ENCODE results near the gene ERI2. TPM values are rescaled to one million over a fixed set of nuclear protein-coding genes. Genes with fewer than 3 reads are reported as not detected.

Gene ERI2
- total RNA-seq, 1 experiment from 2014 or later: 13.2 TPM

DNA sequence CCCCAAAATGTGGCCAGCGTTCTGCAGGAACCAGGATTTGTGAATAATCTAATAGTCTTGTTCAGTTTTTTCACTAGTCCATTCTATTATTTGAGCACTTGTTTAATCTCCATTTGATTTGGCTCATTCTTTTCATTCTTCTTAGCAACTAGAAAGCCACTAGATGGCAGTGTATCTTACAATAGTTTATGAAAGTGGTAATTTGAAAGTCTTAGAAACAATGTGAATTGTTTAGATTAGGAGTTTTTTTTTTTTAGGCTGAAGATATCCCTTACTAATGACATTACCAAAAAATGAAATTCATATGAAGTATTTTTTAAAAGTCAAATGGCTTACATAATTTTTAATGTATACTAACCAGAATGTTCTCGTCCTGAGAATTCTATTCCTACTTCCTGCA lies 6.7 kb downstream of the ERI2 start:
- Histone ChIP-seq H3K36me3 (ENCODE audit: low read depth, low read length) (peaks cover 19% of the 10 kb centered on the region), H2AFZ (ENCODE audit: low read length) (no peak overlapping the region), H3K9me3 (ENCODE audit: low read length) (no peaks in the 10 kb centered on the region), H3K27ac (ENCODE audit: low read length) (no peak overlapping the region), H3K79me2 (ENCODE audit: low read length) (0 out of 2 replicates have a peak, but pooled peaks cover 3% of the 10 kb centered on the region), H3K4me1 (ENCODE audit: insufficient read depth, low read length) (peaks cover 11% of the 10 kb centered on the region), H3F3A (ENCODE audit: low read length, unreplicated experiment) (no peaks in the 10 kb centered on the region), H3K4me3 (ENCODE audit: low read length) (no peak overlapping the region), H3K9ac (ENCODE audit: low read length) (no peak overlapping the region), H3K9me2 (replicated peaks; ENCODE audit: low read length) (no peaks in the 10 kb centered on the region), H4K20me1 (ENCODE audit: low read length) (no peaks in the 10 kb centered on the region), H3K4me2 (ENCODE audit: low read length) (no peak overlapping the region), H3K27me3 (ENCODE audit: low read length) (no peaks in the 10 kb centered on the region)
- no TSS peak for BruUV-seq (replicated peaks)
- TF ChIP-seq EZH2phosphoT487 (IDR thresholded peaks at IDR 0.05; ENCODE audit: borderline replicate concordance, low read length) (no peak), CTCF (conservative IDR thresholded peaks at IDR 0.05; ENCODE audit: low read depth, low read length) (peak; percentile 58), EZH2 (IDR thresholded peaks at IDR 0.05; ENCODE audit: low read length, unreplicated experiment) (no peak)
- ChIA-PET POLR2A (ENCODE audit: unreplicated experiment) (no interaction called here), CTCF (no interaction called here)
- peak; percentile 13 for DNase-seq
- no peak for ATAC-seq
- intact Hi-C loops (cut with micrococcal nuclease): no loop called here

DNA sequence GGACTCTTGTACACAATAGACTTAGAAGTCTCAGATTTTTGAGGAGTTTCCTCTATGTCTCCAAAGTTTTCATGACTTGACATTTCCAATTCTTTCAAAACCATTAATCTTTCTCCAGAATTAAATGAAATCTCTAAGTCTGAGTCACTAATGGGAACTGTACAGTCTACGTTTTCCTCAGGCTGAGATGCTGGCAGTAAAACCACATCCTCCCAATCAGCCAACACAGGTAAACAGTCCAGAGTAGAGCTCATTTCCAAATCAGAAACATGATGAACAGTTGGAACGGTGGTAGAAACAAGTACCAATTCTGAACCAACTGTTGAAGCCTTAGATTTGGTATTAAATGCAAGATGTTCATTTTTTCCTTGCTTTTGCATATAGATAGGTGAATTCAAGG lies 7.9 kb downstream of the ERI2 start:
- Histone ChIP-seq H3K4me3 (ENCODE audit: low read length) (no peak overlapping the region), H3K9ac (ENCODE audit: low read length) (no peak overlapping the region), H3K79me2 (ENCODE audit: low read length) (0 out of 2 replicates have a peak, but pooled peaks cover 3% of the 10 kb centered on the region), H2AFZ (ENCODE audit: low read length) (no peak overlapping the region), H3K9me3 (ENCODE audit: low read length) (no peaks in the 10 kb centered on the region), H3K27ac (ENCODE audit: low read length) (no peak overlapping the region), H3K36me3 (ENCODE audit: low read depth, low read length) (peaks cover 19% of the 10 kb centered on the region), H3K27me3 (ENCODE audit: low read length) (no peaks in the 10 kb centered on the region), H3F3A (ENCODE audit: low read length, unreplicated experiment) (no peaks in the 10 kb centered on the region), H3K4me2 (ENCODE audit: low read length) (no peak overlapping the region), H4K20me1 (ENCODE audit: low read length) (no peaks in the 10 kb centered on the region), H3K9me2 (replicated peaks; ENCODE audit: low read length) (no peaks in the 10 kb centered on the region), H3K4me1 (ENCODE audit: insufficient read depth, low read length) (peaks cover 6% of the 10 kb centered on the region)
- TF ChIP-seq EZH2 (IDR thresholded peaks at IDR 0.05; ENCODE audit: low read length, unreplicated experiment) (no peak), EZH2phosphoT487 (IDR thresholded peaks at IDR 0.05; ENCODE audit: borderline replicate concordance, low read length) (no peak), CTCF (conservative IDR thresholded peaks at IDR 0.05; ENCODE audit: low read depth, low read length) (no peak)
- ChIA-PET POLR2A (ENCODE audit: unreplicated experiment) (interaction anchor here (0.6 kb wide), 1 partner anchor 106 kb away, joined by 4 read pairs; no protein-coding TSS in a partner anchor), CTCF (no interaction called here)
- ATAC-seq (peak; percentile 67), DNase-seq (peak; percentile 9)
- intact Hi-C loops (cut with micrococcal nuclease): no loop called here
- BruUV-seq (replicated peaks): no TSS peak

DNA sequence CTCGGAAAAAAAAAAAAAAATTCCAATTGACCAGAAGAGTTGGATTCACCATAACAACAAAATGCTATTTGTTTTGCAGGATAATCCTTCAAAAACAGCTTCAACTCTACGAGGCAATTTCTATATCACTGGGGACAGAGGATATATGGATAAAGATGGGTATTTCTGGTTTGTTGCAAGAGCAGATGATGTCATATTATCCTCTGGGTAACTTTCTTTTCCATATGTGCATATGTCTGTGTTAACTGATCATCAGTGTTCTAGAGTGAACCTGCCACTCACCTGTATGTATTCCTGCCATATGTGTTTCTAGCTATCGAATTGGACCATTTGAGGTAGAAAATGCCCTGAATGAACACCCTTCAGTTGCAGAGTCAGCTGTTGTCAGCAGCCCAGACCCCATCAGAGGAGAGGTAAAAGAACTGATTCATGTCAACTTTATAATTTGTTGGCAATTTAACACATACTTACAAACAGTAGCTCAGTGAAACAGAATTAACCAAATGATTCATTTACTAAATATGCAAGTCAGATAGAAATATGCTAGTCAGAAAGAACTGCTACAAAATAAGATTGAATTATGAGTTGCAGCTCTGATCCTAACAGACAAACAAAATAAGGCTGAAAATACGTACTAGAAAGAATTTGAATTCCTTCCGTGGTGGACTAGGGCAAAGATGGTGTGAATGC lies 14.2 kb downstream of the ERI2 start:
- TF ChIP-seq EZH2phosphoT487 (IDR thresholded peaks at IDR 0.05; ENCODE audit: borderline replicate concordance, low read length): no peak
- CTCF ChIA-PET: no interaction called here
- no peak overlapping the region for H2AFZ ChIP-seq (ENCODE audit: low read length)

More for the DNA sequence above, 14.2 kb downstream of the ERI2 start:
- Histone ChIP-seq H3K79me2 (ENCODE audit: low read length) (no peaks in the 10 kb centered on the region), H3K4me3 (ENCODE audit: low read length) (no peak overlapping the region), H3K27me3 (ENCODE audit: low read length) (no peaks in the 10 kb centered on the region), H3K4me2 (ENCODE audit: low read length) (no peak overlapping the region), H3K9ac (ENCODE audit: low read length) (no peak overlapping the region), H3K4me1 (ENCODE audit: insufficient read depth, low read length) (no peaks in the 10 kb centered on the region), H3F3A (ENCODE audit: low read length, unreplicated experiment) (no peaks in the 10 kb centered on the region), H3K27ac (ENCODE audit: low read length) (no peak overlapping the region), H3K9me2 (replicated peaks; ENCODE audit: low read length) (no peaks in the 10 kb centered on the region), H4K20me1 (ENCODE audit: low read length) (no peaks in the 10 kb centered on the region), H3K36me3 (ENCODE audit: low read depth, low read length) (no peaks in the 10 kb centered on the region), H3K9me3 (ENCODE audit: low read length) (no peaks in the 10 kb centered on the region)
- POLR2A ChIA-PET (ENCODE audit: unreplicated experiment): no interaction called here
- ATAC-seq (no peak), DNase-seq (no peak)
- intact Hi-C loops (cut with micrococcal nuclease): no loop called here
- no TSS peak for BruUV-seq (replicated peaks)
